A172 (cell line): Measurements from ENCODE around the gene TTLL6. TPM values are rescaled to one million over a fixed set of nuclear protein-coding genes. Genes with fewer than 3 reads are reported as not detected.
"Not testable (repeated sequence)": the region's sequence is repeated elsewhere in the genome, so short reads cannot be mapped to it uniquely, and the experiment has no call there.

Experiments
- DNase-seq: peaks from one replicate; pipeline ENCODE4 v3.0.0-alpha.2; 2015; ENCODE audit warnings: low spot score
- total RNA-seq: library from RNA; depleted of rRNA; stranded (reverse); fragments of >200 nt; shearing (Covaris generic); gene quantifications from 2 replicates; pipeline ENCODE4 v1.2.3, GENCODE V29; 2014; rRNA removed

Gene TTLL6
- 0.02 TPM in 1 of 2 replicates, not detected in the other for total RNA-seq

- DNase-seq: peak; percentile 80
These were observed at the start of gene TTLL6 for GRCh38 chr17:48816774-48817590. TTLL6 (minus strand) TSS chr17:48817229; CDS start chr17:48817072, 157 bp downstream.

GRCh38 chr17:48860456-48860855 lies 43.4 kb upstream of the TTLL6 start:
- no peak for DNase-seq

GRCh38 chr17:48860034-48860433 lies 43.0 kb upstream of the TTLL6 start:
- DNase-seq: no peak

GRCh38 chr17:48856122-48856821 lies 39.2 kb upstream of the TTLL6 start:
- no peak for DNase-seq

- DNase-seq: no peak
These were observed 37.9 kb upstream of the TTLL6 start for GRCh38 chr17:48854774-48855476.

- DNase-seq: no peak
These were observed 33.8 kb upstream of the TTLL6 start for GRCh38 chr17:48850792-48851323.

- peak; percentile 23 for DNase-seq
These were observed 26.3 kb upstream of the TTLL6 start for GRCh38 chr17:48843187-48843900.

- DNase-seq: no peak
These were observed 25.7 kb upstream of the TTLL6 start for GRCh38 chr17:48842746-48843145.

GRCh38 chr17:48841395-48841831 lies 24.4 kb upstream of the TTLL6 start:
- peak; percentile 22 for DNase-seq

- DNase-seq: no peak
These were observed 23.4 kb upstream of the TTLL6 start for GRCh38 chr17:48840441-48840840.

GRCh38 chr17:48837458-48837857 lies 20.4 kb upstream of the TTLL6 start:
- DNase-seq: not testable (repeated sequence)

GRCh38 chr17:48835971-48836370 lies 18.9 kb upstream of the TTLL6 start:
- no peak for DNase-seq

GRCh38 chr17:48834973-48835372 lies 17.9 kb upstream of the TTLL6 start:
- no peak for DNase-seq

GRCh38 chr17:48831549-48831883 lies 14.5 kb upstream of the TTLL6 start:
- DNase-seq: no peak

GRCh38 chr17:48830840-48831548 lies 14.0 kb upstream of the TTLL6 start, which contains the start of gene CALCOCO2:
CALCOCO2 (plus strand) TSS chr17:48831035; CDS start chr17:48841708, 10,673 bp downstream.
- DNase-seq: peak; percentile 91

- peak; percentile 77 for DNase-seq
These were observed 8.7 kb upstream of the TTLL6 start for GRCh38 chr17:48825446-48826381.

GRCh38 chr17:48820936-48821335 lies 3.9 kb upstream of the TTLL6 start:
- DNase-seq: not testable (repeated sequence)

- DNase-seq: no peak
These were observed 2.4 kb upstream of the TTLL6 start for GRCh38 chr17:48819466-48819865.

GRCh38 chr17:48818361-48818841 lies 1.4 kb upstream of the TTLL6 start:
- DNase-seq: no peak

GRCh38 chr17:48816438-48816773 lies 623 bp downstream of the TTLL6 start:
- no peak for DNase-seq
